ENCODE data around the gene ARID1B.

- no peak for TF ChIP-seq CTCF (IDR thresholded peaks at IDR 0.05)
- no peak for TF ChIP-seq EZH2 (IDR thresholded peaks at IDR 0.05; ENCODE audit: borderline replicate concordance, insufficient read depth, low read depth, low read length, poor library complexity, severe bottlenecking)
Measured at GRCh38 chr6:156775717-156776116, 1.5 kb upstream of the ARID1B start.
